Spleen (tissue), 7 donors: Measurements from ENCODE around the gene ETV6.

ENCODE experiments used
- POLR2A ChIP-seq, 3 donors: fragments of 450-650 bp; IDR thresholded peaks; one replicate each; pipeline ENCODE4 v1.5.1; 2017; ENCODE audit warnings: antibody characterized with exemption in 3 of 3, mild to moderate bottlenecking in 1 of 3
- TF ChIP-seq, protein P1 (sequence below), 11 experiments: fragments of 200-600 bp in 7 of 11; fragments of 450-650 bp in 4 of 11; sonication (generic) in 4 of 11; IDR thresholded peaks in 8 of 11; conservative IDR thresholded peaks in 3 of 11; 1 replicate in 7 of 11; 2 replicates in 4 of 11; pipeline versions ENCODE4 v1.4.0 to v1.8.0; 2016 to 2021; ENCODE audit warnings: antibody characterized with exemption in 11 of 11, inconsistent platforms in 4 of 11, mild to moderate bottlenecking in 1 of 11
- donor health status: DM: no; HTN: no; CAD: no; lungs with moderate emphysema.
- donor health status: DM: no; HTN: no; CAD: no.
- donor health status: DM: no; HTN: no; CAD: no.

DNA sequence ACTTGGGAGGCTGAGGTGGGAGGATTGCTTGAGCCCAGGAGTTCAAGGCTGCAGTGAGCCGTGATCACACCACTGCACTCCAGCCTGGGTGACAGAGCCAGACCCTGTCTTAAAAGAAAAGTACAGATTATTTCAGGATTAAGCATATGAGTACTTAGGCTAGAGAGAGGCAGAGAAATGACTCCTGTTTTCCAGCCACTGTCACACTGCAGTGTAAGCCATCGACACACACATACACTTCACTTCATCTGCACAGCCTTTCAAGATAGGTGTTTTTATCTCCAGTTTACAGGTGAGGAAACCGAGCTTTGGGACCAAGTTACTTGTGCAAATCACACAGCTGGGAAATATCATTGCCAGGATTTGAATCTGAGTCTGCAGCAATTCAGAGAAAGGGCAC is 77.2 kb downstream of the ETV6 start:
- no peak for TF ChIP-seq POLR2A (IDR thresholded peaks at IDR 0.05)
- TF ChIP-seq, protein P1, sequence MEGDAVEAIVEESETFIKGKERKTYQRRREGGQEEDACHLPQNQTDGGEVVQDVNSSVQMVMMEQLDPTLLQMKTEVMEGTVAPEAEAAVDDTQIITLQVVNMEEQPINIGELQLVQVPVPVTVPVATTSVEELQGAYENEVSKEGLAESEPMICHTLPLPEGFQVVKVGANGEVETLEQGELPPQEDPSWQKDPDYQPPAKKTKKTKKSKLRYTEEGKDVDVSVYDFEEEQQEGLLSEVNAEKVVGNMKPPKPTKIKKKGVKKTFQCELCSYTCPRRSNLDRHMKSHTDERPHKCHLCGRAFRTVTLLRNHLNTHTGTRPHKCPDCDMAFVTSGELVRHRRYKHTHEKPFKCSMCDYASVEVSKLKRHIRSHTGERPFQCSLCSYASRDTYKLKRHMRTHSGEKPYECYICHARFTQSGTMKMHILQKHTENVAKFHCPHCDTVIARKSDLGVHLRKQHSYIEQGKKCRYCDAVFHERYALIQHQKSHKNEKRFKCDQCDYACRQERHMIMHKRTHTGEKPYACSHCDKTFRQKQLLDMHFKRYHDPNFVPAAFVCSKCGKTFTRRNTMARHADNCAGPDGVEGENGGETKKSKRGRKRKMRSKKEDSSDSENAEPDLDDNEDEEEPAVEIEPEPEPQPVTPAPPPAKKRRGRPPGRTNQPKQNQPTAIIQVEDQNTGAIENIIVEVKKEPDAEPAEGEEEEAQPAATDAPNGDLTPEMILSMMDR (IDR thresholded peaks at IDR 0.05 in 8 of 11, conservative IDR thresholded peaks at IDR 0.05 in 3 of 11) = no peak
